Measurements from ENCODE around the gene TRPM4. TPM values are rescaled to one million over a fixed set of nuclear protein-coding genes. Genes with fewer than 3 reads are reported as not detected.
"Not testable (repeated sequence)": the region's sequence is repeated elsewhere in the genome, so short reads cannot be mapped to it uniquely, and the experiment has no call there.

TRPM4 gene
- total RNA-seq, 4 donors from 2014 or later = 50.7 to 76.2 (median 70.3) TPM

- no peak overlapping the region for H3K4me3 ChIP-seq (ENCODE audit: low read depth, poor library complexity, severe bottlenecking)
- intact Hi-C loops (cut with DNase I; ENCODE audit: low total_unique reads) = no loop called here
- DNase-seq (ENCODE audit: low spot score in 2 of 2) = no peak
- TF ChIP-seq POLR2A (IDR thresholded peaks at IDR 0.05) (no peak), CTCF (IDR thresholded peaks at IDR 0.05) (no peak)
- 92 to 93% methylated on average over 23 of the region's 23 CpGs for WGBS, 2 donors
These were observed 10.8 kb downstream of the TRPM4 start for GRCh38 chr19:49168421-49168820.

GRCh38 chr19:49173198-49173597 lies 15.6 kb downstream of the TRPM4 start:
- DNase-seq (ENCODE audit: low spot score in 2 of 2) = no peak
- intact Hi-C loops (cut with DNase I; ENCODE audit: low total_unique reads) = no loop called here
- 95 to 99% methylated on average over 2 of the region's 2 CpGs for WGBS, 2 donors
- TF ChIP-seq CTCF (IDR thresholded peaks at IDR 0.05) (no peak), POLR2A (IDR thresholded peaks at IDR 0.05) (no peak)
- no peak overlapping the region for H3K4me3 ChIP-seq (ENCODE audit: low read depth, poor library complexity, severe bottlenecking)

GRCh38 chr19:49180659-49181058 lies 23.1 kb downstream of the TRPM4 start:
- intact Hi-C loops (cut with DNase I; ENCODE audit: low total_unique reads) = no loop called here
- TF ChIP-seq CTCF (IDR thresholded peaks at IDR 0.05) = no peak
- no peak for TF ChIP-seq POLR2A (IDR thresholded peaks at IDR 0.05)

GRCh38 chr19:49182010-49182847 lies 24.6 kb downstream of the TRPM4 start:
- WGBS, 2 donors = 81 to 92% methylated on average over 17 to 20 of the region's 20 CpGs
- intact Hi-C loops (cut with DNase I; ENCODE audit: low total_unique reads); DNase-seq (ENCODE audit: low spot score in 2 of 2); H3K4me3 ChIP-seq (ENCODE audit: low read depth, poor library complexity, severe bottlenecking): not testable (repeated sequence)

More at GRCh38 chr19:49180659-49181058, 23.1 kb downstream of the TRPM4 start:
- no peak overlapping the region for H3K4me3 ChIP-seq (ENCODE audit: low read depth, poor library complexity, severe bottlenecking)
- no peak for DNase-seq (ENCODE audit: low spot score in 2 of 2)
- WGBS, 2 donors = 95 to 96% methylated on average over 4 of the region's 4 CpGs

GRCh38 chr19:49182848-49183375 lies 25.3 kb downstream of the TRPM4 start:
- TF ChIP-seq POLR2A (IDR thresholded peaks at IDR 0.05) = no peak
- TF ChIP-seq CTCF (IDR thresholded peaks at IDR 0.05) = no peak
- intact Hi-C loops (cut with DNase I; ENCODE audit: low total_unique reads) = no loop called here
- WGBS, 2 donors = 73 to 88% methylated on average over 23 to 26 of the region's 26 CpGs
- no peak overlapping the region for H3K4me3 ChIP-seq (ENCODE audit: low read depth, poor library complexity, severe bottlenecking)
- DNase-seq (ENCODE audit: low spot score in 2 of 2) = no peak

- intact Hi-C loops (cut with DNase I; ENCODE audit: low total_unique reads) = no loop called here
- DNase-seq (ENCODE audit: low spot score in 2 of 2) = no peak
- H3K4me3 ChIP-seq (ENCODE audit: low read depth, poor library complexity, severe bottlenecking) = no peak overlapping the region
- WGBS, 2 donors = 85% methylated on average over 5 of the region's 5 CpGs
- no peak for TF ChIP-seq CTCF (IDR thresholded peaks at IDR 0.05)
- no peak for TF ChIP-seq POLR2A (IDR thresholded peaks at IDR 0.05)
These were observed 28.5 kb downstream of the TRPM4 start for GRCh38 chr19:49186108-49186507.
